Measurements from ENCODE around the gene VPS35L.
"Not testable (repeated sequence)": the region's sequence is repeated elsewhere in the genome, so short reads cannot be mapped to it uniquely, and the experiment has no call there.

The VPS35L gene

DNA sequence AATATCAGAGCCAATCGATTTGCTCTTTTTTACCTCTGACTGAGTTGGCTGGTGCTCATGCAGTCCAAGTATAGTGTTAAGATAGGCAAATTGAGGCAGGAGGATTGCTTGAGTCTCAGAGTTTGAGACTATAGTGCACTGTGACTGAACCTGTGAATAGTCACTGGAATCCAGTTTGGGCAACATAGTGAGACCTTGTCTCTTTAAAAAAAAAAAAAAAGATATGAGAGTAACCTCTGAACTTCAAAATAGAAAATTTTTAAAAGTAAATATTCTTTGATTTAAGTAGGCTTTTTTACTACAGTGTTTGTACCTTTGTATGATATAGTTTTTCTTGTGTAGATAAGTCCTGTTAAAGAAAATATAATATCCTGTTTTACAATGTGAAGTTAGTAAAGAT is 28.3 kb upstream of the VPS35L start:
- no peak overlapping the region for H3K27ac ChIP-seq
- ChIA-PET CTCF (interaction anchor here (1.0 kb wide), 1 partner anchor 19 kb away, joined by 3 read pairs; no protein-coding TSS in a partner anchor), POLR2A (ENCODE audit: low non-redundant PET) (no interaction called here)
- no peak for DNase-seq (ENCODE audit: low spot score)
- TF ChIP-seq, protein P1, sequence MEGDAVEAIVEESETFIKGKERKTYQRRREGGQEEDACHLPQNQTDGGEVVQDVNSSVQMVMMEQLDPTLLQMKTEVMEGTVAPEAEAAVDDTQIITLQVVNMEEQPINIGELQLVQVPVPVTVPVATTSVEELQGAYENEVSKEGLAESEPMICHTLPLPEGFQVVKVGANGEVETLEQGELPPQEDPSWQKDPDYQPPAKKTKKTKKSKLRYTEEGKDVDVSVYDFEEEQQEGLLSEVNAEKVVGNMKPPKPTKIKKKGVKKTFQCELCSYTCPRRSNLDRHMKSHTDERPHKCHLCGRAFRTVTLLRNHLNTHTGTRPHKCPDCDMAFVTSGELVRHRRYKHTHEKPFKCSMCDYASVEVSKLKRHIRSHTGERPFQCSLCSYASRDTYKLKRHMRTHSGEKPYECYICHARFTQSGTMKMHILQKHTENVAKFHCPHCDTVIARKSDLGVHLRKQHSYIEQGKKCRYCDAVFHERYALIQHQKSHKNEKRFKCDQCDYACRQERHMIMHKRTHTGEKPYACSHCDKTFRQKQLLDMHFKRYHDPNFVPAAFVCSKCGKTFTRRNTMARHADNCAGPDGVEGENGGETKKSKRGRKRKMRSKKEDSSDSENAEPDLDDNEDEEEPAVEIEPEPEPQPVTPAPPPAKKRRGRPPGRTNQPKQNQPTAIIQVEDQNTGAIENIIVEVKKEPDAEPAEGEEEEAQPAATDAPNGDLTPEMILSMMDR (conservative IDR thresholded peaks at IDR 0.05; ENCODE audit: low read depth), result no peak

GRCh38 chr16:19528666-19529065 is 26.8 kb upstream of the VPS35L start:
- ChIA-PET CTCF (no interaction called here), POLR2A (ENCODE audit: low non-redundant PET) (no interaction called here)

GRCh38 chr16:19532601-19533000 is 22.9 kb upstream of the VPS35L start:
- TF ChIP-seq, protein P1 (conservative IDR thresholded peaks at IDR 0.05; ENCODE audit: low read depth), result no peak
- H3K27ac ChIP-seq, result no peak overlapping the region
- POLR2A ChIA-PET (ENCODE audit: low non-redundant PET), result no interaction called here
- CTCF ChIA-PET, result no interaction called here
- no peak for DNase-seq (ENCODE audit: low spot score)

More at GRCh38 chr16:19528666-19529065, 26.8 kb upstream of the VPS35L start:
- no peak overlapping the region for H3K27ac ChIP-seq
- TF ChIP-seq, protein P1 (conservative IDR thresholded peaks at IDR 0.05; ENCODE audit: low read depth), result no peak
- DNase-seq (ENCODE audit: low spot score), result no peak

- DNase-seq (ENCODE audit: low spot score), result no peak
- H3K27ac ChIP-seq, result no peak overlapping the region
- TF ChIP-seq, protein P1 (conservative IDR thresholded peaks at IDR 0.05; ENCODE audit: low read depth), result no peak
- ChIA-PET POLR2A (ENCODE audit: low non-redundant PET) (no interaction called here), CTCF (interaction anchor here (0.7 kb wide), 1 partner anchor 150 kb away, joined by 3 read pairs; no protein-coding TSS in a partner anchor)
Measured at GRCh38 chr16:19540241-19540970, 15.1 kb upstream of the VPS35L start.

GRCh38 chr16:19542138-19542821 is 13.2 kb upstream of the VPS35L start:
- no peak for DNase-seq (ENCODE audit: low spot score)
- POLR2A ChIA-PET (ENCODE audit: low non-redundant PET), result no interaction called here
- TF ChIP-seq, protein P1 (conservative IDR thresholded peaks at IDR 0.05; ENCODE audit: low read depth), result no peak
- CTCF ChIA-PET, result no interaction called here
- H3K27ac ChIP-seq, result no peak overlapping the region

GRCh38 chr16:19543278-19543996 is 12.1 kb upstream of the VPS35L start:
- DNase-seq (ENCODE audit: low spot score); H3K27ac ChIP-seq; POLR2A ChIA-PET (ENCODE audit: low non-redundant PET); CTCF ChIA-PET: not testable (repeated sequence)
